ENCODE results near the gene AP2B1.

GRCh38 chr17:35765756-35766488, 178.8 kb downstream of the AP2B1 start:
- no peak for TF ChIP-seq POLR2A (IDR thresholded peaks at IDR 0.05; ENCODE audit: low read depth, low read length)
- no peak for TF ChIP-seq SPI1 (IDR thresholded peaks at IDR 0.05; ENCODE audit: low read depth, low read length)
- TF ChIP-seq POLR2AphosphoS5 (IDR thresholded peaks at IDR 0.05; ENCODE audit: low read depth, low read length): no peak
- no peak for TF ChIP-seq TAF1 (IDR thresholded peaks at IDR 0.05; ENCODE audit: low read depth, low read length)
- no peak for TF ChIP-seq POU2F2 (IDR thresholded peaks at IDR 0.05; ENCODE audit: low read depth, low read length)
- no peak for TF ChIP-seq PAX5 (IDR thresholded peaks at IDR 0.05; ENCODE audit: insufficient read depth, low read length, severe bottlenecking)

Measured in GM12891 (cell line).